GM12878 (cell line): ENCODE data around the gene PURA.

Experiments
- EP300 ChIP-seq, 2 experiments: fragments of 150-350 bp in 1 of 2; IDR thresholded peaks; 2 replicates each; pipeline ENCODE4 v1.6.1; 2011 to 2012; ENCODE audit warnings: low read depth in 2 of 2, low read length in 2 of 2, borderline replicate concordance in 1 of 2, improper control_type of control experiment in 1 of 2, inconsistent platforms in 1 of 2; ENCODE audit not compliant: control insufficient read depth in 1 of 2
- SP1 ChIP-seq: IDR thresholded peaks from one replicate; pipeline ENCODE4 v1.6.1; 2011; ENCODE audit warnings: low read depth, low read length
- ZNF217 ChIP-seq: fragments of 450-650 bp; IDR thresholded peaks from 2 replicates; pipeline ENCODE4 v1.6.1; 2017; ENCODE audit warnings: antibody characterized with exemption, mild to moderate bottlenecking

DNA sequence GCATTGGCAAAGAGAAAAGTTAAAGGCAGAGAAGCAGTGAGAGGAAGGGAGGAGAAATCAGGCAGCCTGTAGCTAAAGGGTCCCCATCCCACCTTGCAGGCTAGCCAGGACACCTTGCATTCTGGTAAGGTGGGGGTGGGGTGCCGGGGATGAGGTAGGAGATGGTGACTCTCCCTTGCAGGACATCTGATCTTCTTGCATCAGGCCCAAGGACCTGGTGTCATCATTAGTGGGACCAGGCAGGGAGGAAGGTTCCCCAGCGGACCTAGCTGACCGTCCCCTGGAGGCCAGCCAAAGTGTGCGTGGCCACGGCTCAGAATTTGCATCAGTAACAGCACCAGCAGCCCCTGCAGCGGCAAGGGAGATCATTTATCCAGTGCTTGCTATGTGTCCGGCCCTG is 39.3 kb downstream of the PURA start:
- TF ChIP-seq ZNF217 (no peak), SP1 (no peak), EP300 (IDR thresholded peaks at IDR 0.05; ENCODE audit: borderline replicate concordance in 1 of 2, control insufficient read depth in 1 of 2, low read depth in 2 of 2, low read length in 2 of 2) (no peak)
